Measurements from ENCODE around the gene OR51A4. TPM values are rescaled to one million over a fixed set of nuclear protein-coding genes. Genes with fewer than 3 reads are reported as not detected.

OR51A4 gene
- total RNA-seq, 1 donor from 2014 or later: not detected

GRCh38 chr11:4936745-4937144 lies 10.7 kb downstream of the OR51A4 start:
- H3K36me3 ChIP-seq: no peaks in the 10 kb centered on the region
- no peak overlapping the region for H3K4me3 ChIP-seq
- no peaks in the 10 kb centered on the region for H3K4me1 ChIP-seq
- H3K9me3 ChIP-seq: no peaks in the 10 kb centered on the region
- intact Hi-C loops (cut with DNase I): no loop called here
- no peaks in the 10 kb centered on the region for H3K27me3 ChIP-seq
- TF ChIP-seq CTCF (IDR thresholded peaks at IDR 0.05) (no peak), POLR2AphosphoS5 (IDR thresholded peaks at IDR 0.05; ENCODE audit: insufficient read depth in 1 of 2, low read depth in 1 of 2) (no peak)
- no peak for DNase-seq (ENCODE audit: extremely low spot score in 2 of 2)
- no peak overlapping the region for H3K27ac ChIP-seq

GRCh38 chr11:4932751-4933150 lies 14.7 kb downstream of the OR51A4 start:
- Histone ChIP-seq H3K27me3 (no peaks in the 10 kb centered on the region), H3K36me3 (no peaks in the 10 kb centered on the region), H3K27ac (no peak overlapping the region), H3K9me3 (no peaks in the 10 kb centered on the region), H3K4me1 (no peaks in the 10 kb centered on the region), H3K4me3 (no peak overlapping the region)
- no peak for TF ChIP-seq POLR2A (IDR thresholded peaks at IDR 0.05)
- no peak for TF ChIP-seq POLR2AphosphoS5 (IDR thresholded peaks at IDR 0.05; ENCODE audit: insufficient read depth in 1 of 2, low read depth in 1 of 2)
- no peak for TF ChIP-seq CTCF (IDR thresholded peaks at IDR 0.05)
- intact Hi-C loops (cut with DNase I): no loop called here
- no peak for DNase-seq (ENCODE audit: extremely low spot score in 2 of 2)

GRCh38 chr11:4926608-4927007 lies 20.8 kb downstream of the OR51A4 start:
- Histone ChIP-seq H3K36me3 (no peaks in the 10 kb centered on the region), H3K4me3 (no peak overlapping the region), H3K27ac (no peak overlapping the region), H3K27me3 (no peaks in the 10 kb centered on the region), H3K4me1 (no peaks in the 10 kb centered on the region), H3K9me3 (no peaks in the 10 kb centered on the region)
- intact Hi-C loops (cut with DNase I): no loop called here
- no peak for DNase-seq (ENCODE audit: extremely low spot score in 2 of 2)
- TF ChIP-seq CTCF (IDR thresholded peaks at IDR 0.05) (no peak), POLR2AphosphoS5 (IDR thresholded peaks at IDR 0.05; ENCODE audit: insufficient read depth in 1 of 2, low read depth in 1 of 2) (no peak), POLR2A (IDR thresholded peaks at IDR 0.05) (no peak)

- Histone ChIP-seq H3K27ac (no peak within 1 kb of the TSS), H3K4me1 (no peaks in the 10 kb centered on the region), H3K27me3 (no peaks in the 10 kb centered on the region), H3K4me3 (no peak within 1 kb of the TSS), H3K9me3 (no peaks in the 10 kb centered on the region), H3K36me3 (no peaks in the 10 kb centered on the region)
- no peak for TF ChIP-seq POLR2AphosphoS5 (IDR thresholded peaks at IDR 0.05; ENCODE audit: insufficient read depth in 1 of 2, low read depth in 1 of 2)
- no peak for TF ChIP-seq POLR2A (IDR thresholded peaks at IDR 0.05)
- no peak for TF ChIP-seq CTCF (IDR thresholded peaks at IDR 0.05)
- no peak for DNase-seq (ENCODE audit: extremely low spot score in 2 of 2)
- intact Hi-C loops (cut with DNase I): no loop called here
These were observed 23.2 kb downstream of the OR51A4 start, which contains the start of gene OR51G1 for GRCh38 chr11:4924239-4924638. Gene OR51G1, minus strand, starts transcription at chr11:4924339. Its CDS starts 0 bp downstream, at chr11:4924339.

- Histone ChIP-seq H3K4me1 (no peaks in the 10 kb centered on the region), H3K36me3 (no peaks in the 10 kb centered on the region), H3K9me3 (no peaks in the 10 kb centered on the region), H3K27me3 (no peaks in the 10 kb centered on the region), H3K4me3 (no peak overlapping the region), H3K27ac (no peak overlapping the region)
- intact Hi-C loops (cut with DNase I): no loop called here
- no peak for TF ChIP-seq POLR2A (IDR thresholded peaks at IDR 0.05)
- no peak for TF ChIP-seq CTCF (IDR thresholded peaks at IDR 0.05)
- no peak for TF ChIP-seq POLR2AphosphoS5 (IDR thresholded peaks at IDR 0.05; ENCODE audit: insufficient read depth in 1 of 2, low read depth in 1 of 2)
- no peak for DNase-seq (ENCODE audit: extremely low spot score in 2 of 2)
These were observed 25.1 kb downstream of the OR51A4 start for GRCh38 chr11:4922304-4922703.
